H1 (cell line): ENCODE measurements around the gene ZFAND2B. TPM values are rescaled to one million over a fixed set of nuclear protein-coding genes. Genes with fewer than 3 reads are reported as not detected.

ENCODE experiments used
- EP300 ChIP-seq, 2 experiments: IDR thresholded peaks; 1 replicate in 1 of 2; 2 replicates in 1 of 2; pipeline ENCODE4 v1.6.1; 2011 to 2012; ENCODE audit warnings: low read depth in 2 of 2, low read length in 2 of 2, mild to moderate bottlenecking in 2 of 2, borderline replicate concordance in 1 of 2, inconsistent platforms in 1 of 2, moderate library complexity in 1 of 2
- GABPA ChIP-seq: IDR thresholded peaks from 2 replicates; pipeline ENCODE4 v1.6.1; 2011; ENCODE audit warnings: mild to moderate bottlenecking, low read length, moderate library complexity, borderline replicate concordance; ENCODE audit not compliant: insufficient read depth
- JUN ChIP-seq: IDR thresholded peaks from 2 replicates; pipeline ENCODE4 v1.6.1; 2011; ENCODE audit warnings: low read depth, mild to moderate bottlenecking, improper control_type of control experiment, low read length
- NANOG ChIP-seq: IDR thresholded peaks from 2 replicates; pipeline ENCODE4 v1.6.1; 2011; ENCODE audit warnings: low read length, low read depth, mild to moderate bottlenecking, inconsistent platforms; ENCODE audit not compliant: insufficient read depth, poor library complexity, severe bottlenecking
- SIN3A ChIP-seq, 2 experiments: IDR thresholded peaks in 1 of 2; conservative IDR thresholded peaks in 1 of 2; 2 replicates each; pipeline ENCODE4 v1.6.1; 2011 to 2012; ENCODE audit warnings: low read length in 2 of 2, improper control_type of control experiment in 1 of 2, low read depth in 1 of 2, mild to moderate bottlenecking in 1 of 2
- USF2 ChIP-seq: IDR thresholded peaks from 2 replicates; pipeline ENCODE4 v1.6.1; 2011; ENCODE audit warnings: low read length, improper control_type of control experiment
- polyA plus RNA-seq, 7 experiments: library from polyadenylated mRNA; depleted of rRNA in 3 of 7; stranded (reverse) in 5 of 7; unstranded in 2 of 7; fragments of >200 nt in 5 of 7; fragments of 200-250 nt in 2 of 7; gene quantifications; 1 replicate in 5 of 7; 2 replicates in 1 of 7; 4 replicates in 1 of 7; pipeline versions ENCODE4 v1.2.1 to v1.2.3, GENCODE V29; 2011 to 2013; ENCODE audit warnings: missing spikeins in 2 of 7, mixed read lengths in 2 of 7
- total RNA-seq: library from RNA; stranded (reverse); fragmentation: NEBNext Ultra II Directional; extraction: Animal tissue kit (Norgen Biotek cat#: 25700); gene quantifications from 2 replicates; pipeline ENCODE4 v1.2.1, GENCODE V29; 2021

Gene ZFAND2B
- total and polyA plus RNA-seq, 2 of the 8 experiments (the other 6 are each of a cell fraction or from before 2014, with no cell fraction given), result 16.0 to 17.9 TPM

- TF ChIP-seq SIN3A (conservative IDR thresholded peaks at IDR 0.05 in 1 of 2, IDR thresholded peaks at IDR 0.05 in 1 of 2; ENCODE audit: low read depth in 1 of 2, low read length in 2 of 2) (no peak), GABPA (no peak), NANOG (no peak), JUN (no peak), USF2 (no peak), EP300 (IDR thresholded peaks at IDR 0.05; ENCODE audit: borderline replicate concordance in 1 of 2, low read depth in 2 of 2, low read length in 2 of 2) (no peak)
These were observed 26.7 kb upstream of the ZFAND2B start (continued) for GRCh38 chr2:219179601-219180465.
